Activated CD4-positive, alpha-beta T cell treated with anti-CD3 and anti-CD28 coated beads for 1 hour (primary cell): ENCODE data around the gene CYP4F8.

ENCODE experiments used
- DNase-seq: peaks from one replicate; pipeline ENCODE4 v3.0.0-alpha.2; 2020

The CYP4F8 gene

GRCh38 chr19:15616627-15617270 lies 1.7 kb downstream of the CYP4F8 start:
- DNase-seq = no peak

- no peak for DNase-seq
Measured at GRCh38 chr19:15618321-15618720, 3.3 kb downstream of the CYP4F8 start.

- no peak for DNase-seq
Measured at GRCh38 chr19:15621801-15622200, 6.8 kb downstream of the CYP4F8 start.

GRCh38 chr19:15622991-15623390 lies 8.0 kb downstream of the CYP4F8 start:
- DNase-seq = no peak

- DNase-seq = no peak
Measured at GRCh38 chr19:15623711-15624318, 8.8 kb downstream of the CYP4F8 start.

- DNase-seq = no peak
Measured at GRCh38 chr19:15628236-15629002, 13.4 kb downstream of the CYP4F8 start.

GRCh38 chr19:15629003-15629880 lies 14.2 kb downstream of the CYP4F8 start:
- peak; percentile 83 for DNase-seq

- DNase-seq = no peak
Measured at GRCh38 chr19:15631817-15632216, 16.8 kb downstream of the CYP4F8 start.

- DNase-seq = no peak
Measured at GRCh38 chr19:15633082-15633835, 18.2 kb downstream of the CYP4F8 start.

GRCh38 chr19:15634105-15634504 lies 19.1 kb downstream of the CYP4F8 start:
- DNase-seq = no peak

- DNase-seq = no peak
Measured at GRCh38 chr19:15635016-15635805, 20.2 kb downstream of the CYP4F8 start.

- DNase-seq = no peak
Measured at GRCh38 chr19:15636026-15636425, 21.0 kb downstream of the CYP4F8 start.

GRCh38 chr19:15639596-15639995 lies 24.6 kb downstream of the CYP4F8 start:
- DNase-seq = no peak

GRCh38 chr19:15640294-15640903 lies 25.4 kb downstream of the CYP4F8 start, which contains the start of gene CYP4F3:
Gene CYP4F3, plus strand, starts transcription at chr19:15640897. Its CDS starts 519 bp downstream, at chr19:15641416.
- DNase-seq = no peak

GRCh38 chr19:15640904-15641597 lies 26.0 kb downstream of the CYP4F8 start:
- no peak for DNase-seq

GRCh38 chr19:15641901-15642491 lies 27.0 kb downstream of the CYP4F8 start:
- no peak for DNase-seq

GRCh38 chr19:15642807-15643206 lies 27.8 kb downstream of the CYP4F8 start:
- DNase-seq = no peak

GRCh38 chr19:15643387-15643786 lies 28.4 kb downstream of the CYP4F8 start:
- no peak for DNase-seq

- DNase-seq = no peak
Measured at GRCh38 chr19:15644066-15644741, 29.2 kb downstream of the CYP4F8 start.
